Neural cell (in vitro differentiated cells): Measurements from ENCODE around the gene STK24. TPM values are rescaled to one million over a fixed set of nuclear protein-coding genes. Genes with fewer than 3 reads are reported as not detected.

Experiments used
- H2AFZ ChIP-seq: fragments of 200-600, 300-800 bp; sonication (generic), shearing (Covaris generic); 2 replicates; pipeline ENCODE4 v1.6.0; 2014; ENCODE audit warnings: low read depth, mild to moderate bottlenecking, antibody characterized with exemption, low read length, moderate library complexity
- H3F3A ChIP-seq: fragments of 200-600 bp; shearing (Covaris generic); 2 replicates; pipeline ENCODE4 v1.6.1; 2016; ENCODE audit warnings: mild to moderate bottlenecking, moderate library complexity, mixed read lengths, antibody characterized with exemption, low read length; ENCODE audit not compliant: insufficient read depth, poor library complexity, severe bottlenecking
- H3K27ac ChIP-seq: fragments of 200-600, 300-800 bp; sonication (generic), shearing (Covaris generic); 2 replicates; pipeline ENCODE4 v1.5.1; 2014; ENCODE audit warnings: mild to moderate bottlenecking, low read length, moderate library complexity
- H3K27me3 ChIP-seq: fragments of 300-800, 200-600 bp; sonication (generic), shearing (Covaris generic); 2 replicates; pipeline ENCODE4 v1.6.0; 2014; ENCODE audit warnings: mild to moderate bottlenecking, low read depth, low read length, moderate library complexity; ENCODE audit not compliant: insufficient read depth
- H3K36me3 ChIP-seq: fragments of 300-800, 200-600 bp; sonication (generic), shearing (Covaris generic); 2 replicates; pipeline ENCODE4 v1.5.1; 2014; ENCODE audit warnings: mild to moderate bottlenecking, antibody characterized with exemption, low read length, moderate library complexity; ENCODE audit not compliant: insufficient read depth
- H3K4me2 ChIP-seq: fragments of 300-800, 200-600 bp; sonication (generic), shearing (Covaris generic); 2 replicates; pipeline ENCODE4 v1.6.0; 2014; ENCODE audit warnings: mild to moderate bottlenecking, low read length
- H3K4me3 ChIP-seq: fragments of 300-800, 200-600 bp; sonication (generic), shearing (Covaris generic); 2 replicates; pipeline ENCODE4 v1.5.1; 2014; ENCODE audit warnings: mild to moderate bottlenecking, low read length, moderate library complexity
- H3K79me2 ChIP-seq: fragments of 200-600 bp; shearing (Covaris generic); replicated peaks from 2 replicates; pipeline ENCODE4 v1.6.0; 2014; ENCODE audit warnings: mild to moderate bottlenecking, low read length, moderate library complexity; ENCODE audit not compliant: insufficient read depth
- H3K9ac ChIP-seq: fragments of 300-800, 200-600 bp; sonication (generic), shearing (Covaris generic); 2 replicates; pipeline ENCODE4 v1.6.1; 2016; ENCODE audit warnings: mild to moderate bottlenecking, low read length, mixed read lengths
- H3K9me2 ChIP-seq: fragments of 200-600 bp; shearing (Covaris generic); 2 replicates; pipeline ENCODE4 v1.6.1; 2016; ENCODE audit warnings: mild to moderate bottlenecking, low read length, mixed read lengths; ENCODE audit not compliant: insufficient read depth
- H3K9me3 ChIP-seq: fragments of 200-600, 300-800 bp; sonication (generic), shearing (Covaris generic); 2 replicates; pipeline ENCODE4 v1.6.1; 2016; ENCODE audit warnings: mild to moderate bottlenecking, mixed run types, low read length, moderate library complexity, mixed read lengths
- H4K20me1 ChIP-seq: fragments of 200-600 bp; shearing (Covaris generic); 2 replicates; pipeline ENCODE4 v1.6.1; 2016; ENCODE audit warnings: mild to moderate bottlenecking, mixed run types; ENCODE audit not compliant: insufficient read depth
- CTCF ChIP-seq: fragments of 450-650 bp; IDR thresholded peaks from 2 replicates; pipeline ENCODE4 v1.5.1; 2014; ENCODE audit warnings: antibody characterized with exemption, mild to moderate bottlenecking, moderate library complexity; ENCODE audit not compliant: poor library complexity, severe bottlenecking
- EP300 ChIP-seq: fragments of 450-650 bp; conservative IDR thresholded peaks from 2 replicates; pipeline ENCODE4 v1.6.1; 2014; ENCODE audit warnings: antibody characterized with exemption, mild to moderate bottlenecking, moderate library complexity; ENCODE audit not compliant: poor library complexity, severe bottlenecking
- EZH2 ChIP-seq: fragments of 200-600, 300-800 bp; shearing (Covaris generic), sonication (generic); IDR thresholded peaks from 2 replicates; pipeline ENCODE4 v1.6.1; 2014; ENCODE audit warnings: antibody characterized with exemption, low read length, borderline replicate concordance, mild to moderate bottlenecking; ENCODE audit not compliant: insufficient read depth, poor library complexity, severe bottlenecking
- MXI1 ChIP-seq: fragments of 450-650 bp; conservative IDR thresholded peaks from 2 replicates; pipeline ENCODE4 v1.6.1; 2014; ENCODE audit warnings: antibody characterized with exemption, mild to moderate bottlenecking; ENCODE audit not compliant: poor library complexity, severe bottlenecking
- POLR2AphosphoS5 ChIP-seq: IDR thresholded peaks from 2 replicates; pipeline ENCODE4 v1.6.1; 2012
- RAD21 ChIP-seq: fragments of 450-650 bp; conservative IDR thresholded peaks from 2 replicates; pipeline ENCODE4 v1.6.1; 2014; ENCODE audit warnings: antibody characterized with exemption, mild to moderate bottlenecking, moderate library complexity
- REST ChIP-seq: IDR thresholded peaks from 2 replicates; pipeline ENCODE4 v1.6.1; 2012; ENCODE audit warnings: borderline replicate concordance
- SMC3 ChIP-seq: fragments of 450-650 bp; conservative IDR thresholded peaks from 2 replicates; pipeline ENCODE4 v1.6.1; 2014; ENCODE audit warnings: antibody characterized with exemption, mild to moderate bottlenecking, moderate library complexity; ENCODE audit not compliant: poor library complexity
- TAF1 ChIP-seq: IDR thresholded peaks from 2 replicates; pipeline ENCODE4 v1.6.1; 2012; ENCODE audit warnings: low read depth
- polyA plus RNA-seq: library from polyadenylated mRNA; depleted of rRNA; stranded (reverse); fragments of >200 nt; gene quantifications from 2 replicates; pipeline ENCODE4 v1.2.3, GENCODE V29; 2014

Gene STK24
- polyA plus RNA-seq, 1 donor from 2014 or later = 66.0 TPM

GRCh38 chr13:98517576-98518310, 59.2 kb downstream of the STK24 start:
- no peak overlapping the region for H3K9ac ChIP-seq
- no peaks in the 10 kb centered on the region for H3K9me2 ChIP-seq
- no peak overlapping the region for H3K4me2 ChIP-seq
- no peaks in the 10 kb centered on the region for H3K36me3 ChIP-seq
- H3K9me3 ChIP-seq = no peaks in the 10 kb centered on the region
- peaks cover 6% of the 10 kb centered on the region for H3K79me2 ChIP-seq
- H3K27ac ChIP-seq = no peak overlapping the region
- H3K27me3 ChIP-seq = no peaks in the 10 kb centered on the region
- H4K20me1 ChIP-seq = no peaks in the 10 kb centered on the region
- H3F3A ChIP-seq = no peaks in the 10 kb centered on the region
- no peak overlapping the region for H3K4me3 ChIP-seq
- no peak for TF ChIP-seq EP300
- no peak for TF ChIP-seq TAF1
- no peak for TF ChIP-seq MXI1
- no peak for TF ChIP-seq EZH2
- TF ChIP-seq REST = no peak
- TF ChIP-seq POLR2AphosphoS5 = no peak
- no peak for TF ChIP-seq SMC3
- no peak for TF ChIP-seq RAD21
- TF ChIP-seq CTCF = no peak
- H2AFZ ChIP-seq = no peak overlapping the region

GRCh38 chr13:98515818-98516465, 61.0 kb downstream of the STK24 start:
- H3K36me3 ChIP-seq = no peaks in the 10 kb centered on the region
- TF ChIP-seq SMC3 = no peak
- no peak for TF ChIP-seq CTCF
- TF ChIP-seq EP300 = no peak
- TF ChIP-seq POLR2AphosphoS5 = no peak
- TF ChIP-seq TAF1 = no peak
- TF ChIP-seq MXI1 = no peak
- no peak for TF ChIP-seq REST
- TF ChIP-seq EZH2 = no peak
- no peak for TF ChIP-seq RAD21
- H3K9me3 ChIP-seq = no peaks in the 10 kb centered on the region
- no peak overlapping the region for H3K9ac ChIP-seq
- H3K9me2 ChIP-seq = no peaks in the 10 kb centered on the region
- H3F3A ChIP-seq = no peaks in the 10 kb centered on the region
- H2AFZ ChIP-seq = no peak overlapping the region
- H3K4me2 ChIP-seq = no peak overlapping the region
- no peaks in the 10 kb centered on the region for H4K20me1 ChIP-seq
- H3K27me3 ChIP-seq = no peaks in the 10 kb centered on the region
- no peak overlapping the region for H3K4me3 ChIP-seq
- H3K27ac ChIP-seq = no peak overlapping the region
- peaks cover 5% of the 10 kb centered on the region for H3K79me2 ChIP-seq
